Right atrium auricular region (tissue), 2 donors: ENCODE data around the gene ADGRD1. TPM values are rescaled to one million over a fixed set of nuclear protein-coding genes. Genes with fewer than 3 reads are reported as not detected.
A peak's percentile ranks its signal among the peaks of the same experiment; 100 is the strongest.

Experiments
- DNase-seq: peaks from one replicate; pipeline ENCODE4 v3.0.0-alpha.2; 2019; ENCODE audit warnings: low spot score
- H3K27ac ChIP-seq, 2 donors: fragments of 200-600 bp; sonication (generic); 1 replicate in 1 of 2; 2 replicates in 1 of 2; pipeline ENCODE4 v1.5.1; 2016 to 2019
- H3K27me3 ChIP-seq, 2 donors: fragments of 200-600 bp; sonication (generic); one replicate each; pipeline versions ENCODE4 v1.5.1 to v1.6.0; 2017 to 2019
- H3K36me3 ChIP-seq: fragments of 200-600 bp; sonication (generic); one replicate; pipeline ENCODE4 v1.5.1; 2016
- H3K4me1 ChIP-seq, 2 donors: fragments of 200-600 bp; sonication (generic); one replicate each; pipeline versions ENCODE4 v1.5.1 to v1.6.0; 2017 to 2019
- H3K4me3 ChIP-seq, 2 donors: fragments of 200-600 bp; sonication (generic); 1 replicate in 1 of 2; 2 replicates in 1 of 2; pipeline ENCODE4 v1.5.1; 2017 to 2019; ENCODE audit warnings: mild to moderate bottlenecking in 1 of 2, moderate library complexity in 1 of 2
- H3K9me3 ChIP-seq, 2 donors: fragments of 200-600 bp; sonication (generic); one replicate each; pipeline ENCODE4 v1.5.1; 2019
- total RNA-seq, 2 donors: library from RNA; depleted of rRNA; stranded (reverse); fragments of >200 nt; gene quantifications; one replicate each; pipeline ENCODE4 v1.1.0, GENCODE V29; 2016
- TF ChIP-seq, protein P1 (sequence below), 2 donors: fragments of 200-600 bp; sonication (generic); IDR thresholded peaks; one replicate each; pipeline ENCODE4 v1.5.1; 2019; ENCODE audit warnings: antibody characterized with exemption in 2 of 2

ADGRD1 gene
- total RNA-seq, 2 donors from 2014 or later, result 120 to 168 TPM

DNA sequence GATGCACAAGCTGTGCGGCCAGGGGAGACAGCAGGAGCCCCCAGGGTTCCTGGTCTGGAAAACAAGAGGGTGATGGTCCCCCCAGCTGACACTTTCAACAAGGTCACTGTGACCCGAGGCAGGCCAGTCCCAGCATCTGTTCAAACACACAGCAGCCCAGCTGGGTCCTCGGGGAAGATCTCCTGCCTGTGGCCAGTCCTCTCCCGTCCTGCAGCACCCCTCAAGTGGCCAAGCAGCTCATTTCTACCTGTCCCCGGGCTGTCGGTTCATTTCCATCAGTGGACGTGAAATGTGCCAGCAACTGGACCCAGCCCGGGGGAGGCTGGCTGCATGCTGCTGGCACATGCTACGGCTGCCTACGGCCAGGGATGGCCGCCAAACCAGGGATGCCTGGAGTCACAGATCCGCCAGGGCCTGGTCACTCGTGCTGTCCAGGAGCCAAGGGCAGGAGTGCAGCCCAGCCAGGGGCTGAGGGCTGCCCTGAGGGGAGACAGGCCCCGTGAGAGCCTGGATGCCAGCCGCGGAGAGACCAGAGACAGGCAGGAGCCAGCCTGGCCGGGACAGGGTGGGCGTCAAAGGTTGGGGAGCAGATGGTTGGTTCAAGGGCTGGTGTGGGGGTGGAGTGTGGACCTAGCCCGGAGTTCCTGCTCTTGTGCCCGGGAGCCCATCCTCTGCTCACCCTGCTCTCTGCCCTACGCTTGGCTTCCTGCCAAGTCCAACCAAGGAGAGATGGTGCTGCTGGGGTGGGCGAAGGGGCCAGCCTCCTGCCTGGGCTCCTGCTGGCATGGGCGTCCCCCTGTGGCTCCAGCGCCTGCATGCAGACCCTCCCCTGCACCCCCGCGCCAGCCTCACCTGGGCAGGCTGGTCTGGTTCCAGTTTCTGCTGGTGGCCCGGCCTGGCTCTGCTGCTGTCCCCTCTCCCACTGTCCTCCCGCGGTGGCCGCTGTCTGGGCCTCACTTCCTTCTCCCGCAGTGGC is 143.8 kb downstream of the ADGRD1 start:
- TF ChIP-seq, protein P1, sequence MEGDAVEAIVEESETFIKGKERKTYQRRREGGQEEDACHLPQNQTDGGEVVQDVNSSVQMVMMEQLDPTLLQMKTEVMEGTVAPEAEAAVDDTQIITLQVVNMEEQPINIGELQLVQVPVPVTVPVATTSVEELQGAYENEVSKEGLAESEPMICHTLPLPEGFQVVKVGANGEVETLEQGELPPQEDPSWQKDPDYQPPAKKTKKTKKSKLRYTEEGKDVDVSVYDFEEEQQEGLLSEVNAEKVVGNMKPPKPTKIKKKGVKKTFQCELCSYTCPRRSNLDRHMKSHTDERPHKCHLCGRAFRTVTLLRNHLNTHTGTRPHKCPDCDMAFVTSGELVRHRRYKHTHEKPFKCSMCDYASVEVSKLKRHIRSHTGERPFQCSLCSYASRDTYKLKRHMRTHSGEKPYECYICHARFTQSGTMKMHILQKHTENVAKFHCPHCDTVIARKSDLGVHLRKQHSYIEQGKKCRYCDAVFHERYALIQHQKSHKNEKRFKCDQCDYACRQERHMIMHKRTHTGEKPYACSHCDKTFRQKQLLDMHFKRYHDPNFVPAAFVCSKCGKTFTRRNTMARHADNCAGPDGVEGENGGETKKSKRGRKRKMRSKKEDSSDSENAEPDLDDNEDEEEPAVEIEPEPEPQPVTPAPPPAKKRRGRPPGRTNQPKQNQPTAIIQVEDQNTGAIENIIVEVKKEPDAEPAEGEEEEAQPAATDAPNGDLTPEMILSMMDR (IDR thresholded peaks at IDR 0.05), result no peak
- Histone ChIP-seq H3K4me1 (peaks cover 0 to 17% of the 10 kb centered on the region in 2 donors), H3K4me3 (no peak overlapping the region), H3K27me3 (no peaks in the 10 kb centered on the region), H3K9me3 (no peaks in the 10 kb centered on the region), H3K36me3 (no peaks in the 10 kb centered on the region), H3K27ac (peak overlapping the region; percentile 12 to 44)
- no peak for DNase-seq

DNA sequence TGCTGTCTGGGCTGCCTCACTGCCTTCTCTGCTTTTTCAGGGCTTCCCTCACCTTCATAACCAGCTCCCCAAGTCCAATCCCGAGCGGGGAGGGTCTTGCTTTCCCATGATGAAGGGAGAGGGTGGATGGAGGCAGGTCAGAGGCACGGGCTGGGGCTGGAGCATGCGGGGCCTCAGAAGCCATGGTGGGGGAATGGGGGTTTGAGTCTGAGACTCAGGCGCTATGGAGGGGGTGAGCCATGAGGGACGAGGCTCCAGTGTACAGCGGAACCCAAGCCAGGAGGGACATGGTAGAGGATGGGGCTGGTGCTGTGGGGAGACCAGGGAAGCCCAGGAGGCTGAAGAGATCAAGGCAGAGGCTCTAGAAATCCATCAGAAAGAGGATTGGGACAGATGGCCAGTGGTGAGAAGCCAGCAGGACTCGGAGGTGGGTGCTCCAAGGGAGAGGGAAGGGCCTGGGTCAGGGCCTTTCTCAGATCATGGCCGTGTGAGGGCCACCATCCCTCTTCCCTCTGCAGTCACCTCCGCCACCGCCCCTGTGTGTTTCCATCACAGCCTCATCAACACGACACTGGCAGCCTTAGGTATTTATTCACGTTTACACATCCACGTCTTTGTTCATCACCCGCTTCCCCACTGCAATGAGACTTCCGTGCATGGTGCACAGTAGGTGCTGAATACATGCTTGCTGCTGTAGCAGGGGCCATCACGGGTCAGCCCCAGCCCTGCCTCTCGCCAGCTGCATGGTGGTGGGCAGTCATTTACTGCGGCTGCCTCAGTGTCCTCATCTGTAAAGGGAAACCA is 144.7 kb downstream of the ADGRD1 start:
- H3K9me3 ChIP-seq, result no peaks in the 10 kb centered on the region
- no peak overlapping the region for H3K4me3 ChIP-seq
- no peak for DNase-seq
- peaks cover 0 to 17% of the 10 kb centered on the region in 2 donors for H3K4me1 ChIP-seq
- TF ChIP-seq, protein P1 (IDR thresholded peaks at IDR 0.05), result no peak
- no peaks in the 10 kb centered on the region for H3K27me3 ChIP-seq
- peak overlapping the region in 1 of 2 donors; percentile 44 for H3K27ac ChIP-seq
- H3K36me3 ChIP-seq, result no peaks in the 10 kb centered on the region

DNA sequence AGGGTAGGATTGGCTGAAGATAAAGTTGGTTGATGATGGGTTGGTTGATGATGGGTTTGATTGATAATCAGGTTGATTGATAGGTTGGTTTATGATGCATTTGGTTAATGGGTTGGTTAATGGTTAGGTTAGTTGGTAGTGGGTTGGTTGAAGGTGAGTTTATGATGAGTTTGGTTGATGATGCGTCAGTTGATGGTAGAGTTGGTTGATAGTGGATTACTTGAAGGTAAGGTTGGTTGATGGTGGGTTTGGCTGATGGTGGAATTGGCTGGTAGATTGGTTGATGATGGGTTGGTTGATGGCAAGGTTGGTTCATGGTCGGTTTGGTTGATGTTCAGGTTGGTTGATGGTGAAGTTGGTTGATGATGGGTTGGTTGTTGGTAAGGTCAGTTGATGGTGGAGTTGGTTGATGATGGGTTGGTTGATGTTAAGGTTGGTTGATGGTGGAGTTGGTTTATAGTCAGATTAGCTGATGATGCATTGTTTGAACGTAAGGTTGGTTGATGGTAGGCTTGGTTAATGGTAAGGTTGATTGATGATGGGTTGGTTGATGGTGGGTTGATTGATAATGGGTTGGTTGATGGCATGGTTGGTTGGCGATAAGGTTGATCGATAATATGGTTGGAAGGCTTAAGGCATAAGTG is 146.4 kb downstream of the ADGRD1 start:
- Histone ChIP-seq H3K9me3 (no peaks in the 10 kb centered on the region), H3K4me1 (peaks cover 0 to 31% of the 10 kb centered on the region in 2 donors), H3K27me3 (no peaks in the 10 kb centered on the region), H3K4me3 (no peak overlapping the region), H3K27ac (no peak overlapping the region), H3K36me3 (peaks cover 5% of the 10 kb centered on the region)
- TF ChIP-seq, protein P1 (IDR thresholded peaks at IDR 0.05), result no peak
- DNase-seq, result no peak

DNA sequence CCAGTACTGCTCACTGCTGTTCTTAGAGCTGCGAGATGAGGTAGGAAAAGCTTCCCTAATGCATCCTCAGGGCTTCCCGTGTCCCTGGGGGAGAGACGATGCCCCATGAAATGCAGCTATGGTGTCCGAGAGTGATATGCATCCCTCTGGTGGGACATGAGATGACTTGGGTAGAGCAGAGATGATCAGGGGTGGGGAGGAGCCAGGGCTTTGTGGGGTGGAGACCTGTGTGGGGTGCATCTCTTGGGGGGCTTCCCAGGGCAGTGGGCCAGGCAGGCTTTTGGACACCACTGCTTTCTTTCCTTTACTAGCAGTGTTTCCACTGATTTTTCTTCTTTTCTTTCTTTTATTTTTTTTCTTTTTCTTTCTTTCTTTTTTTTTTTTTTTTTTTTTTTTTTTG is 147.3 kb downstream of the ADGRD1 start:
- H3K27ac ChIP-seq, result no peak overlapping the region
- peaks cover 13% of the 10 kb centered on the region for H3K36me3 ChIP-seq
- peaks cover 0 to 31% of the 10 kb centered on the region in 2 donors for H3K4me1 ChIP-seq
- no peaks in the 10 kb centered on the region for H3K9me3 ChIP-seq
- H3K27me3 ChIP-seq, result no peaks in the 10 kb centered on the region
- no peak overlapping the region for H3K4me3 ChIP-seq
- TF ChIP-seq, protein P1 (IDR thresholded peaks at IDR 0.05), result no peak
- DNase-seq, result no peak

DNA sequence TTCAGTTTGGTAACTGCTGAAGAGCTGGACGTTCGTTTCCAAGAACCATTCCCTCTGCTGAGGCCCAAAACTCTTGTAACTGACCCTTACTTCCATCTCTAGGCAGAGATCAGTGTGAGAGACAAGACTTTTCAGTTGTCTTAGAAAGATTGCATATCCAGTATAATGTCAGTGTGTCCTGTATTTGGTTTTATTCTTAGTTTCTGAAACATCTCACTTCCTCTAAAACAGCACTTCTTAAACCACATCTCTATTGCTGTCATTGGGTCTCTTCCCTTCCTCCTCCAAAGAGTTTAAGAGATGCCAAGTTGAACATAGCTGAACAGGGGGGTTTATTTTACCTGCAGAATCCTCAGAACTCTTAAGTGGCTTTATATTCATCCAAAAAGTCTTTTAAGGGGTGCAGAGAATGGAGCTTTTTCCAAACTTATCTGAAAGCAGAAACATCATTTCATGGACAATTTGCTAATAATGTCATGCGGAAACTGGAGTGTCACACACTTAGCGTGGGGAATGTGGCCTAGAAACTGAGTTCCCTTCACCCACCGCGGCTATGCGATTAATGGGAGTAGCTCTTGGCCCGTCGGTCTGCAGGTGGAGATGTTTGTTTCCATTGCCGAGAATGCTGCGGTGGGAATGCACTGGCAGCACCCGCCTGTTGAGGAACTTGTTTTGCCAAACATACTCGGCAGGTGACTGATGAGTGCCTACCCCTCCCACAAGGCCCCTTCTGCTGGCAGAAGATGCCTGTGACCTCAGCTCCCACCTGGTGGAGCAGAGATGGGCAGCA is 148.2 kb downstream of the ADGRD1 start:
- H3K9me3 ChIP-seq, result no peaks in the 10 kb centered on the region
- DNase-seq, result no peak
- TF ChIP-seq, protein P1 (IDR thresholded peaks at IDR 0.05), result no peak

More for the DNA sequence above, 148.2 kb downstream of the ADGRD1 start:
- Histone ChIP-seq H3K27me3 (no peaks in the 10 kb centered on the region), H3K27ac (no peak overlapping the region), H3K4me3 (no peak overlapping the region), H3K4me1 (peaks cover 0 to 24% of the 10 kb centered on the region in 2 donors), H3K36me3 (peaks cover 22% of the 10 kb centered on the region)
